GM23248 (cell line): ENCODE measurements around the gene SPTBN4. TPM values are rescaled to one million over a fixed set of nuclear protein-coding genes. Genes with fewer than 3 reads are reported as not detected.

ENCODE experiments used
- DNase-seq: peaks from one replicate; pipeline ENCODE4 v3.0.0-alpha.2; 2015
- H2AFZ ChIP-seq: fragments of 200-600 bp; sonication (generic); 2 replicates; pipeline ENCODE4 v1.6.1; 2016; ENCODE audit warnings: antibody characterized with exemption
- H3F3A ChIP-seq: fragments of 200-600 bp; sonication (generic); 2 replicates; pipeline ENCODE4 v1.6.1; 2016; ENCODE audit warnings: mild to moderate bottlenecking, antibody characterized with exemption, mixed run types; ENCODE audit not compliant: insufficient read depth
- H3K27ac ChIP-seq: fragments of 200-600 bp; sonication (generic); 2 replicates; pipeline ENCODE4 v1.5.1; 2016; ENCODE audit warnings: mild to moderate bottlenecking
- H3K27me3 ChIP-seq: fragments of 200-600 bp; sonication (generic); replicated peaks from 2 replicates; pipeline ENCODE4 v1.6.1; 2016; ENCODE audit warnings: mild to moderate bottlenecking; ENCODE audit not compliant: insufficient read depth
- H3K36me3 ChIP-seq: fragments of 200-600 bp; sonication (generic); 2 replicates; pipeline ENCODE4 v1.6.1; 2016; ENCODE audit warnings: low read depth, mild to moderate bottlenecking
- H3K4me1 ChIP-seq: fragments of 200-600 bp; sonication (generic); 2 replicates; pipeline ENCODE4 v1.6.1; 2016; ENCODE audit warnings: mild to moderate bottlenecking; ENCODE audit not compliant: insufficient read depth
- H3K4me2 ChIP-seq: fragments of 200-600 bp; sonication (generic); one replicate; pipeline ENCODE4 v1.6.1; 2016; ENCODE audit warnings: mild to moderate bottlenecking; ENCODE audit not compliant: unreplicated experiment
- H3K4me3 ChIP-seq: fragments of 200-600 bp; sonication (generic); 2 replicates; pipeline ENCODE4 v1.5.1; 2016; ENCODE audit warnings: mild to moderate bottlenecking
- H3K79me2 ChIP-seq: fragments of 200-600 bp; sonication (generic); 2 replicates; pipeline ENCODE4 v1.6.1; 2016; ENCODE audit warnings: mild to moderate bottlenecking; ENCODE audit not compliant: insufficient read depth
- H3K9ac ChIP-seq: fragments of 200-600 bp; sonication (generic); 2 replicates; pipeline ENCODE4 v1.6.1; 2016; ENCODE audit warnings: mild to moderate bottlenecking
- H3K9me2 ChIP-seq: fragments of 200-600 bp; sonication (generic); 2 replicates; pipeline ENCODE4 v1.6.1; 2016; ENCODE audit warnings: mixed run types, mild to moderate bottlenecking, moderate library complexity; ENCODE audit not compliant: insufficient read depth
- H3K9me3 ChIP-seq: fragments of 200-600 bp; sonication (generic); one replicate; pipeline ENCODE4 v1.6.1; 2017; ENCODE audit warnings: low read depth
- H4K20me1 ChIP-seq: fragments of 200-600 bp; sonication (generic); 2 replicates; pipeline ENCODE4 v1.6.0; 2016; ENCODE audit not compliant: insufficient read depth
- EZH2 ChIP-seq: fragments of 200-600 bp; sonication (generic); IDR thresholded peaks from 2 replicates; pipeline ENCODE4 v1.6.1; 2018; ENCODE audit warnings: antibody characterized with exemption, mild to moderate bottlenecking; ENCODE audit not compliant: insufficient read depth, poor library complexity, severe bottlenecking
- EZH2phosphoT487 ChIP-seq: fragments of 200-600 bp; sonication (generic); IDR thresholded peaks from 2 replicates; pipeline ENCODE4 v1.6.1; 2018; ENCODE audit warnings: antibody characterized with exemption, moderate library complexity, mild to moderate bottlenecking, low read depth; ENCODE audit not compliant: insufficient read depth
- WGBS, 2 experiments: methylation state at CpG; one replicate each; pipeline ENCODE4 v1.1.6; 2015 to 2017; ENCODE audit warnings: low lambda C conversion rate in 2 of 2, low coverage in 1 of 2; ENCODE audit errors: missing lambda C conversion rate in 2 of 2; 5-methylcytosine and 5-hydroxymethylcytosine counted together
- in situ Hi-C: fragments of 300-500 bp; cut with MboI; formaldehyde crosslinking; loops from 2 replicates; pipeline ENCODE4 v1.15.0; 2020
- polyA plus RNA-seq: library from polyadenylated mRNA; unstranded; fragments of >200 nt; fragmentation: Nextera tagmentation; extraction: Ambion mirVana; gene quantifications from 2 replicates; pipeline ENCODE4 v1.2.1, GENCODE V29; 2016
- total RNA-seq: library from RNA; depleted of rRNA; stranded (reverse); fragments of >200 nt; shearing (Covaris generic); gene quantifications from 2 replicates; pipeline ENCODE4 v1.2.3, GENCODE V29; 2014

Gene SPTBN4
- total and polyA plus RNA-seq, 2 experiments from 2014 or later, result 0.69 to 2.1 TPM

DNA sequence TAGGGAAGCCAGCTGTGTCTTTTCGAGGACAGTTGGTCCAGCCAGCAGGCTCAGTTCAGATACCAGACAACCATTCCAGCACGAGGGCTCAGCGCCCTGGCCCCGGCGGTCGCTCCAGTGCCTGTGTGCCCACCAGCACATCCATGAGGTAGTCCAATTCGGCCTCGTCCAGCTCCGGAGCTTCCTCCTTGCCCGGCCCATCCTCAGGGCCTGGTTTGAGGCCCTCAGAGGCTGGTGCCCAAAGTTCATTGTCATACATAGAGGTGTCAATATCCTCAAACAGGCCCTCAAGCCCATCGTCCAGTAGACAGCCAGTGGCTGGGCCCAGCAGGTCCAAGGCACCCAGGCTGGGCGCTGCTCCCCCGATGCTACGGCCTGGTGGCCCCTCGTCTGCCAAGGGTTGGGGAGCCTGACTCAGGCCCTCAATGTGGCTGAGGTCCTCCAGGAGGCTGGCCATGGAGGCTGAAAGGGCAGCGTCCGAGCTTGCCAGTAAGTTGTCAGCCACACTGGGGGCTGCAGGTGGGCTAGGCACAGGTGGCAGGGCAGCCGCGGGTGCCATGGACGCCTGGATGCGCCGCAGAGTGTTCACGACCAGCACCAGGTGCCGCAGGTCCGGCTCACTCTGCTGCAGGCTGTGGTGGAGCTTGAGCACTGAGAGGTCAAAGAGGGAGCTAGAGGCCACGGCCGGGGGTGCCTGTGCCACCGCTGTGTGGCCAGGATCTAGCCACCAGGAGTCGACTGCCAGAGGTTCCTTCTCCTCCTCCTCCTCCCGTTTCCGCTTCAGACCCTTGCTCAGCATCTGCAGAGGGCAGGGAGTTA is 43.8 kb upstream of the SPTBN4 start:
- H2AFZ ChIP-seq, result no peak overlapping the region
- no peaks in the 10 kb centered on the region for H3K9me2 ChIP-seq
- H3K79me2 ChIP-seq, result peaks cover 38% of the 10 kb centered on the region
- peaks cover 26% of the 10 kb centered on the region for H3K4me1 ChIP-seq
- no peak for TF ChIP-seq EZH2
- TF ChIP-seq EZH2phosphoT487, result no peak
- no peaks in the 10 kb centered on the region for H4K20me1 ChIP-seq
- in situ Hi-C loops, result no loop called here
- 77% methylated on average over 27 to 30 of the region's 31 CpGs for WGBS, 2 experiments
- H3K36me3 ChIP-seq, result peaks cover 9% of the 10 kb centered on the region; the same call in 1 of the 2 replicates
- H3K9ac ChIP-seq, result peak overlapping the region; percentile 97
- H3F3A ChIP-seq, result peaks cover 24% of the 10 kb centered on the region
- peak overlapping the region; percentile 98 for H3K4me2 ChIP-seq
- H3K27me3 ChIP-seq, result no peaks in the 10 kb centered on the region
- DNase-seq, result no peak
- no peaks in the 10 kb centered on the region for H3K9me3 ChIP-seq
- peak overlapping the region; percentile 96 for H3K27ac ChIP-seq
- H3K4me3 ChIP-seq, result peak overlapping the region; percentile 98; the same call in 1 of the 2 replicates

DNA sequence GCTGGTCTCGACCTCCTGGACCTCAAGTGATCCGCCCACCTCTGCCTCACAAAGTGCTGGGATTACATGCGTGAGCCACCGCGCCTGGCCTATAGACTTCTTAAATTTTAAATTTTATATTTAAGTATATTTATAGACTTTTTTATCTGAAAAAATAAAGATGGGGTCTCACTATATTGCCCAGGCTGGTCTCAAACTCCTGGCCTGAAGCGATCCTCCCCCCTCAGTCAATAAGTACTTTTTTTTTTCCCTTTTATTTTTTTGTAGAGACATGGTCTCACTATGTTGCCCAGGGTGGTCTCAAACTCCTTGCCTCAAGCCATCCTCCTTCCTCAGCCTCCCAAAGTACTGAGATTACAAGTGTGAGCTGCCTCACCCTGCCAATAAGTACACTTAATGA is 42.9 kb upstream of the SPTBN4 start:
- no peaks in the 10 kb centered on the region for H3K27me3 ChIP-seq
- peak overlapping the region; percentile 98 for H3K4me3 ChIP-seq

DNA sequence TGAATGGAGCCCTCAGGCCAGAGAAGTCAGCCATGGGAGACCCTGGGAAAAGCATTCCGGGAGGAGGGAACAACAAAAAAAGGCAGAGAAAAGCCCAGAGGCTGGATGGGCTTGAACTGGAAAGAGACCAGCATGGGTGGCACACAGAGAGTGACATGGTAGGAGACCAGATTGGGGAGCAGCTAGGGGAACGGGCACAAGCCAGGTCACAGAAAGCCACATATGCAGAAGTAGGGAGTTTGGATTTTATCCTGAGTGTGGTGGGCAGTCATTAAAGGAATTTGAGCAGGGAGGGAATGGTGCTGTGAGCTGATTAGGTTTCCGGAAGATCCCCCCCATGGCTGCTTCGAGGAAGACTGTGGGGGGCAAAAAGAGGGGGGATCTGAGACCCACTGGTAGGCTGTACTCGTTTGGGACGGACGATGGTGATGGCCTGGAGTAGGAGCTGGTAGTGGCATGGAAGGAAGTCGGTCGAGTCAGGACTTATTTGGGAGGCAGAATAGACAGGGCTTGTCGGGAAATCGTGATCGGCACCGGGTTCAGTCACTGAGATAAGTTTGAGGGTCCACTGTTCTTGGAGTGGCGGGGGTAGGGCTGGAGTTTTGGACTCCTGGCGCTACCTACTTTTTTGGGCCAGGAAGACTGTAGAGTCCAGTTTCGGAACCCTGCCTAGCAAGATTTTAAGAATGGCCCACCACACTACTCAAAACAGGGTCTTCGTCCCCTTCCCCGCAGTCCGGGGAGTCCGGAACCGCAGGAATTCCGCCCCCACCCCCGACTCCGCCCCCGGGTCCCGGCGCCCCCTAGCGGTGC is 42.0 kb upstream of the SPTBN4 start:
- Histone ChIP-seq H3K79me2 (peaks cover 38% of the 10 kb centered on the region), H3K27me3 (no peaks in the 10 kb centered on the region), H3K9me3 (no peaks in the 10 kb centered on the region), H4K20me1 (no peaks in the 10 kb centered on the region), H2AFZ (peak overlapping the region; percentile 11; the same call in 1 of the 2 replicates), H3K9ac (peak overlapping the region; percentile 97), H3K4me3 (peak overlapping the region; percentile 98), H3K4me2 (peak overlapping the region; percentile 98), H3F3A (peaks cover 24% of the 10 kb centered on the region), H3K27ac (peak overlapping the region; percentile 96), H3K9me2 (no peaks in the 10 kb centered on the region), H3K36me3 (peaks cover 9% of the 10 kb centered on the region; the same call in 1 of the 2 replicates), H3K4me1 (peaks cover 26% of the 10 kb centered on the region)
- in situ Hi-C loops, result no loop called here
- peak; percentile 54 for DNase-seq
- TF ChIP-seq EZH2 (no peak), EZH2phosphoT487 (no peak)
- WGBS, 2 experiments, result 0 to 1% methylated on average over 28 of the region's 28 CpGs

More for the DNA sequence above, 42.9 kb upstream of the SPTBN4 start:
- no peak for TF ChIP-seq EZH2
- no peak for TF ChIP-seq EZH2phosphoT487
- peak overlapping the region; percentile 96 for H3K27ac ChIP-seq
- H3K4me2 ChIP-seq, result peak overlapping the region; percentile 98
- no peak overlapping the region for H2AFZ ChIP-seq
- peaks cover 9% of the 10 kb centered on the region; the same call in 1 of the 2 replicates for H3K36me3 ChIP-seq
- no peaks in the 10 kb centered on the region for H3K9me2 ChIP-seq
- DNase-seq, result no peak
- H3K9me3 ChIP-seq, result no peaks in the 10 kb centered on the region
- H3F3A ChIP-seq, result peaks cover 24% of the 10 kb centered on the region
- no peaks in the 10 kb centered on the region for H4K20me1 ChIP-seq
- H3K79me2 ChIP-seq, result peaks cover 38% of the 10 kb centered on the region
- in situ Hi-C loops, result no loop called here
- H3K4me1 ChIP-seq, result peaks cover 26% of the 10 kb centered on the region
- peak overlapping the region; percentile 97 for H3K9ac ChIP-seq
- 85 to 88% methylated on average over 6 of the region's 6 CpGs for WGBS, 2 experiments
